ENCODE data around the gene CEP120.

The CEP120 gene

GRCh38 chr5:123299136-123299535 lies 124.1 kb downstream of the CEP120 start:
- DNase-seq (ENCODE audit: low read depth, low spot score) = no peak

- no peak for DNase-seq (ENCODE audit: low read depth, low spot score)
These were observed 124.7 kb downstream of the CEP120 start for GRCh38 chr5:123298335-123299030.

GRCh38 chr5:123297866-123298265 lies 125.3 kb downstream of the CEP120 start:
- DNase-seq (ENCODE audit: low read depth, low spot score) = no peak

- no peak for DNase-seq (ENCODE audit: low read depth, low spot score)
These were observed 125.9 kb downstream of the CEP120 start for GRCh38 chr5:123297198-123297831.
